HepG2 (cell line): ENCODE results near the gene DCLK1. TPM values are rescaled to one million over a fixed set of nuclear protein-coding genes. Genes with fewer than 3 reads are reported as not detected.

Source experiments
- ATAC-seq: fragments of 200-7000 bp; cut with Tn5 transposase; 3 replicates; pipeline ENCODE4 v1.9.1; 2020; ENCODE audit warnings: mild to moderate bottlenecking, moderate library complexity
- BruUV-seq: library from RNA; stranded (reverse); fragments of 400-500 nt; replicated peaks from 2 replicates; lab custom pipeline; 2021; lab: Mats Ljungman, UMichigan
- CTCF ChIA-PET: fragments of 300-600 bp; formaldehyde crosslinking; extraction: SDS; loops from one replicate; lab custom pipeline; 2021; ENCODE audit warnings: low total read pairs, inconsistent platforms, low intra/inter-chr PET ratio; lab: Yijun Ruan, JAX
- POLR2A ChIA-PET: fragments of 350-600 bp; sonication (Branson Sonifier 250); formaldehyde crosslinking; loops from one replicate; lab custom pipeline; 2020; ENCODE audit warnings: antibody characterized with exemption, inconsistent platforms; lab: Yijun Ruan, JAX
- DNase-seq: peaks from one replicate; pipeline ENCODE4 v3.0.0-alpha.2; 2015; ENCODE audit warnings: low spot score
- FAIRE-seq: peaks from 3 replicates; lab custom pipeline; 2011; peaks lifted over from hg19 to GRCh38; lab: Jason Lieb, UNC
- H2AFZ ChIP-seq: one replicate; pipeline ENCODE4 v1.6.1; 2011; ENCODE audit warnings: low read length, inconsistent platforms
- H3K27ac ChIP-seq: fragments of 300-600 bp; 3 replicates; pipeline ENCODE4 v1.8.0; 2011; ENCODE audit warnings: mixed run types, mild to moderate bottlenecking, mixed read lengths, low read length, inconsistent platforms; ENCODE audit not compliant: insufficient read depth; ENCODE audit errors: extremely low read length
- H3K27me3 ChIP-seq, 2 experiments: fragments of 200-600 bp in 1 of 2; 2 replicates in 1 of 2; 3 replicates in 1 of 2; pipeline versions ENCODE4 v1.6.0 to v1.8.0; 2011; ENCODE audit warnings: low read length in 2 of 2, mild to moderate bottlenecking in 2 of 2, moderate library complexity in 2 of 2, inconsistent platforms in 1 of 2; ENCODE audit not compliant: insufficient read depth in 2 of 2, control insufficient read depth in 1 of 2
- H3K36me3 ChIP-seq, 2 experiments: fragments of 200-600 bp in 1 of 2; replicated peaks in 1 of 2; 2 replicates in 1 of 2; 3 replicates in 1 of 2; pipeline versions ENCODE4 v1.5.1 to v1.8.0; 2011; ENCODE audit warnings: low read length in 2 of 2, inconsistent platforms in 1 of 2; ENCODE audit not compliant: insufficient read depth in 2 of 2, control insufficient read depth in 1 of 2
- H3K4me1 ChIP-seq: 2 replicates; pipeline ENCODE4 v1.5.1; 2012; ENCODE audit warnings: low read length, inconsistent platforms; ENCODE audit not compliant: insufficient read depth
- H3K4me2 ChIP-seq: 2 replicates; pipeline ENCODE4 v1.6.0; 2011; ENCODE audit warnings: low read depth, low read length, inconsistent platforms
- H3K4me3 ChIP-seq, 3 experiments: fragments of 200-600 bp in 1 of 3; sonication (generic), shearing (Covaris generic) in 1 of 3; replicated peaks in 1 of 3; 2 replicates each; pipeline ENCODE4 v1.5.1; 2011 to 2016; ENCODE audit warnings: low read length in 3 of 3, inconsistent platforms in 2 of 3, low read depth in 2 of 3, mild to moderate bottlenecking in 2 of 3, control low read depth in 1 of 3, mixed read lengths in 1 of 3; ENCODE audit not compliant: insufficient read depth in 1 of 3
- H3K79me2 ChIP-seq: one replicate; pipeline ENCODE4 v1.6.1; 2011; ENCODE audit warnings: low read length, inconsistent platforms; ENCODE audit not compliant: insufficient read depth
- H3K9ac ChIP-seq: 2 replicates; pipeline ENCODE4 v1.6.0; 2011; ENCODE audit warnings: mild to moderate bottlenecking, low read depth, low read length, inconsistent platforms; ENCODE audit not compliant: insufficient read depth
- H3K9me3 ChIP-seq: 2 replicates; pipeline ENCODE4 v1.5.1; 2012; ENCODE audit warnings: mild to moderate bottlenecking, low read length
- H4K20me1 ChIP-seq: 2 replicates; pipeline ENCODE4 v1.6.0; 2011; ENCODE audit warnings: inconsistent platforms, mild to moderate bottlenecking, low read length, moderate library complexity; ENCODE audit not compliant: insufficient read depth
- CEBPG ChIP-seq: IDR thresholded peaks from 2 replicates; pipeline ENCODE4 v1.6.1; 2016
- FOXA1 ChIP-seq, 2 experiments: fragments of 450-650 bp in 1 of 2; sonication (generic) in 1 of 2; formaldehyde crosslinking in 1 of 2; IDR thresholded peaks; 2 replicates each; pipeline versions ENCODE4 v1.4.0 to v1.6.1; 2016 to 2020; ENCODE audit warnings: missing genetic modification reagents in 1 of 2
- FOXA3 ChIP-seq: IDR thresholded peaks from 2 replicates; pipeline ENCODE4 v1.6.1; 2016; ENCODE audit warnings: missing genetic modification reagents, missing compliant biosample characterization
- GATAD2A ChIP-seq: IDR thresholded peaks from 2 replicates; pipeline ENCODE4 v1.6.1; 2016
- HNF4A ChIP-seq: sonication (generic); formaldehyde crosslinking; IDR thresholded peaks from 2 replicates; pipeline ENCODE4 v1.4.0; 2020; ENCODE audit warnings: missing genetic modification reagents
- PAF1 ChIP-seq: IDR thresholded peaks from 2 replicates; pipeline ENCODE4 v1.6.1; 2016; ENCODE audit warnings: missing genetic modification reagents, missing compliant biosample characterization
- ZMAT3 ChIP-seq: sonication (generic); formaldehyde crosslinking; conservative IDR thresholded peaks from 2 replicates; pipeline ENCODE4 v1.7.0; 2021; ENCODE audit warnings: missing genetic modification reagents
- ZNF382 ChIP-seq: sonication (generic); formaldehyde crosslinking; IDR thresholded peaks from 2 replicates; pipeline ENCODE4 v1.5.0; 2020; ENCODE audit warnings: missing genetic modification reagents, mild to moderate bottlenecking, borderline replicate concordance
- ZNF644 ChIP-seq: IDR thresholded peaks from 2 replicates; pipeline ENCODE4 v1.6.1; 2016; ENCODE audit warnings: low read depth
- WGBS: methylation state at CpG from one replicate; pipeline ENCODE4 v1.1.6; 2017; ENCODE audit warnings: low lambda C conversion rate; 5-methylcytosine and 5-hydroxymethylcytosine counted together
- in situ Hi-C: cut with HindIII; loops from 2 replicates; pipeline ENCODE4 v1.10.0; 2017; ENCODE audit warnings: low pct_unique_long_range_greater_than_20kb; ENCODE audit not compliant: extremely low pct_ligation_motif_present
- intact Hi-C: fragments of 100-400 bp; cut with micrococcal nuclease; formaldehyde crosslinking; loops from one replicate; pipeline ENCODE4 v1.10.0; 2022; ENCODE audit not compliant: unreplicated experiment
- polyA plus RNA-seq, 8 experiments: library from polyadenylated mRNA; depleted of rRNA in 3 of 8; stranded (reverse) in 7 of 8; unstranded in 1 of 8; fragments of >200 nt; fragmentation: Illumina TruSeq in 4 of 8; extraction: Trizol in 4 of 8; gene quantifications; 2 replicates each; pipeline versions ENCODE4 v1.2.1 to v1.2.3, GENCODE V29; 2011 to 2016; ENCODE audit warnings: low read depth in 4 of 8, missing spikeins in 1 of 8, mixed read lengths in 1 of 8; ENCODE audit not compliant: insufficient read depth in 1 of 8
- total RNA-seq, 5 experiments: library from RNA; depleted of rRNA; stranded (reverse); fragments of >200 nt; fragmentation: Illumina TruSeq; extraction: Trizol; gene quantifications; 2 replicates each; pipeline ENCODE4 v1.2.3, GENCODE V29; 2016; ENCODE audit warnings: low read depth in 1 of 5
- TF ChIP-seq, protein P1 (sequence below): sonication (generic); IDR thresholded peaks from 2 replicates; pipeline ENCODE4 v1.6.1; 2016; ENCODE audit warnings: low read depth, borderline replicate concordance
- TF ChIP-seq, protein P2 (sequence below): sonication (generic); formaldehyde crosslinking; IDR thresholded peaks from 2 replicates; pipeline ENCODE4 v1.5.0; 2020; ENCODE audit warnings: missing genetic modification reagents
- TF ChIP-seq, protein P3 (sequence below): IDR thresholded peaks from 2 replicates; pipeline ENCODE4 v1.4.0; 2020; ENCODE audit warnings: mild to moderate bottlenecking, missing genetic modification reagents
- TF ChIP-seq, protein P4 (sequence below): sonication (generic); formaldehyde crosslinking; IDR thresholded peaks from 2 replicates; pipeline ENCODE4 v1.5.0; 2020; ENCODE audit warnings: missing genetic modification reagents, mild to moderate bottlenecking, borderline replicate concordance

DCLK1 gene
- total and polyA plus RNA-seq, 2 of the 13 experiments (the other 11 are each of a cell fraction or from before 2014, with no cell fraction given) = not detected

DNA sequence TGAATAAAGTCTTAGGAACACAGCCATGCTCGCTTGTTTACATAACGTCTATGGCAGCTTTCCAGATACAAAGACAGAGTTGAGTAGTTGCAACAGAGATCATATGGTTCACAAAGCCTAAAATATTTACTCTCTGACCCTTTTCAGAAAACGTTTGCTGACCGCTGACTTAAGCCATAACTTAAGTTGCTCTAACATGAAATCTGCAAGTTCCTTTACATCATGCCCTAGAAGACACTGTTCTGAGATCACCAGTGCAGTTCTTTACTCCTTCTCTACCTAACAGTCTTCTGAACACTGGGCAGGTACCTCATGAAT lies 166.4 kb downstream of the DCLK1 start:
- FAIRE-seq (no peak), ATAC-seq (peak; percentile 56; the same call in 2 of the 3 replicates), DNase-seq (peak; percentile 22)
- Histone ChIP-seq H3K79me2 (no peaks in the 10 kb centered on the region), H3K36me3 (no peaks in the 10 kb centered on the region), H4K20me1 (no peaks in the 10 kb centered on the region), H3K4me3 (no peak overlapping the region), H3K27me3 (no peaks in the 10 kb centered on the region), H3K4me2 (no peak overlapping the region), H3K9ac (no peak overlapping the region), H3K4me1 (peaks cover 9% of the 10 kb centered on the region; the same call in 1 of the 2 replicates), H2AFZ (no peak overlapping the region), H3K27ac (no peak overlapping the region), H3K9me3 (no peaks in the 10 kb centered on the region)
- ChIA-PET CTCF (no interaction called here), POLR2A (no interaction called here)
- WGBS = 2% methylated on average over 4 of the region's 4 CpGs
- no TSS peak for BruUV-seq
- intact Hi-C loops = no loop called here
- TF ChIP-seq, protein P1, sequence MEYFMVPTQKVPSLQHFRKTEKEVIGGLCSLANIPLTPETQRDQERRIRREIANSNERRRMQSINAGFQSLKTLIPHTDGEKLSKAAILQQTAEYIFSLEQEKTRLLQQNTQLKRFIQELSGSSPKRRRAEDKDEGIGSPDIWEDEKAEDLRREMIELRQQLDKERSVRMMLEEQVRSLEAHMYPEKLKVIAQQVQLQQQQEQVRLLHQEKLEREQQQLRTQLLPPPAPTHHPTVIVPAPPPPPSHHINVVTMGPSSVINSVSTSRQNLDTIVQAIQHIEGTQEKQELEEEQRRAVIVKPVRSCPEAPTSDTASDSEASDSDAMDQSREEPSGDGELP = peak; percentile 56; the same call in 1 of the 2 replicates
- TF ChIP-seq GATAD2A (CRISPR knock-in tag) (0 out of 2 replicates have a peak, but pooled peaks have one; percentile 17), FOXA3 (peak; percentile 88), PAF1 (no peak), ZNF644 (CRISPR knock-in tag) (0 out of 2 replicates have a peak, but pooled peaks have one; percentile 34), HNF4A (CRISPR knock-in tag) (peak; percentile 16; the same call in 1 of the 2 replicates), ZNF382 (no peak), ZMAT3 (no peak), FOXA1 (IDR thresholded peaks at IDR 0.05) (no peak), FOXA1 (CRISPR knock-in tag; IDR thresholded peaks at IDR 0.05) (peak; percentile 77), CEBPG (CRISPR knock-in tag) (0 out of 2 replicates have a peak, but pooled peaks have one; percentile 26)
- TF ChIP-seq, protein P2, sequence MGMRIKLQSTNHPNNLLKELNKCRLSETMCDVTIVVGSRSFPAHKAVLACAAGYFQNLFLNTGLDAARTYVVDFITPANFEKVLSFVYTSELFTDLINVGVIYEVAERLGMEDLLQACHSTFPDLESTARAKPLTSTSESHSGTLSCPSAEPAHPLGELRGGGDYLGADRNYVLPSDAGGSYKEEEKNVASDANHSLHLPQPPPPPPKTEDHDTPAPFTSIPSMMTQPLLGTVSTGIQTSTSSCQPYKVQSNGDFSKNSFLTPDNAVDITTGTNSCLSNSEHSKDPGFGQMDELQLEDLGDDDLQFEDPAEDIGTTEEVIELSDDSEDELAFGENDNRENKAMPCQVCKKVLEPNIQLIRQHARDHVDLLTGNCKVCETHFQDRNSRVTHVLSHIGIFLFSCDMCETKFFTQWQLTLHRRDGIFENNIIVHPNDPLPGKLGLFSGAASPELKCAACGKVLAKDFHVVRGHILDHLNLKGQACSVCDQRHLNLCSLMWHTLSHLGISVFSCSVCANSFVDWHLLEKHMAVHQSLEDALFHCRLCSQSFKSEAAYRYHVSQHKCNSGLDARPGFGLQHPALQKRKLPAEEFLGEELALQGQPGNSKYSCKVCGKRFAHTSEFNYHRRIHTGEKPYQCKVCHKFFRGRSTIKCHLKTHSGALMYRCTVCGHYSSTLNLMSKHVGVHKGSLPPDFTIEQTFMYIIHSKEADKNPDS (CRISPR knock-in tag) = no peak
- TF ChIP-seq, protein P3, sequence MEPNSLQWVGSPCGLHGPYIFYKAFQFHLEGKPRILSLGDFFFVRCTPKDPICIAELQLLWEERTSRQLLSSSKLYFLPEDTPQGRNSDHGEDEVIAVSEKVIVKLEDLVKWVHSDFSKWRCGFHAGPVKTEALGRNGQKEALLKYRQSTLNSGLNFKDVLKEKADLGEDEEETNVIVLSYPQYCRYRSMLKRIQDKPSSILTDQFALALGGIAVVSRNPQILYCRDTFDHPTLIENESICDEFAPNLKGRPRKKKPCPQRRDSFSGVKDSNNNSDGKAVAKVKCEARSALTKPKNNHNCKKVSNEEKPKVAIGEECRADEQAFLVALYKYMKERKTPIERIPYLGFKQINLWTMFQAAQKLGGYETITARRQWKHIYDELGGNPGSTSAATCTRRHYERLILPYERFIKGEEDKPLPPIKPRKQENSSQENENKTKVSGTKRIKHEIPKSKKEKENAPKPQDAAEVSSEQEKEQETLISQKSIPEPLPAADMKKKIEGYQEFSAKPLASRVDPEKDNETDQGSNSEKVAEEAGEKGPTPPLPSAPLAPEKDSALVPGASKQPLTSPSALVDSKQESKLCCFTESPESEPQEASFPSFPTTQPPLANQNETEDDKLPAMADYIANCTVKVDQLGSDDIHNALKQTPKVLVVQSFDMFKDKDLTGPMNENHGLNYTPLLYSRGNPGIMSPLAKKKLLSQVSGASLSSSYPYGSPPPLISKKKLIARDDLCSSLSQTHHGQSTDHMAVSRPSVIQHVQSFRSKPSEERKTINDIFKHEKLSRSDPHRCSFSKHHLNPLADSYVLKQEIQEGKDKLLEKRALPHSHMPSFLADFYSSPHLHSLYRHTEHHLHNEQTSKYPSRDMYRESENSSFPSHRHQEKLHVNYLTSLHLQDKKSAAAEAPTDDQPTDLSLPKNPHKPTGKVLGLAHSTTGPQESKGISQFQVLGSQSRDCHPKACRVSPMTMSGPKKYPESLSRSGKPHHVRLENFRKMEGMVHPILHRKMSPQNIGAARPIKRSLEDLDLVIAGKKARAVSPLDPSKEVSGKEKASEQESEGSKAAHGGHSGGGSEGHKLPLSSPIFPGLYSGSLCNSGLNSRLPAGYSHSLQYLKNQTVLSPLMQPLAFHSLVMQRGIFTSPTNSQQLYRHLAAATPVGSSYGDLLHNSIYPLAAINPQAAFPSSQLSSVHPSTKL = peak; percentile 50
- TF ChIP-seq, protein P4, sequence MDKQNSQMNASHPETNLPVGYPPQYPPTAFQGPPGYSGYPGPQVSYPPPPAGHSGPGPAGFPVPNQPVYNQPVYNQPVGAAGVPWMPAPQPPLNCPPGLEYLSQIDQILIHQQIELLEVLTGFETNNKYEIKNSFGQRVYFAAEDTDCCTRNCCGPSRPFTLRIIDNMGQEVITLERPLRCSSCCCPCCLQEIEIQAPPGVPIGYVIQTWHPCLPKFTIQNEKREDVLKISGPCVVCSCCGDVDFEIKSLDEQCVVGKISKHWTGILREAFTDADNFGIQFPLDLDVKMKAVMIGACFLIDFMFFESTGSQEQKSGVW = no peak
- in situ Hi-C loops = no loop called here
